Measurements from ENCODE around the gene NARF.

DNA sequence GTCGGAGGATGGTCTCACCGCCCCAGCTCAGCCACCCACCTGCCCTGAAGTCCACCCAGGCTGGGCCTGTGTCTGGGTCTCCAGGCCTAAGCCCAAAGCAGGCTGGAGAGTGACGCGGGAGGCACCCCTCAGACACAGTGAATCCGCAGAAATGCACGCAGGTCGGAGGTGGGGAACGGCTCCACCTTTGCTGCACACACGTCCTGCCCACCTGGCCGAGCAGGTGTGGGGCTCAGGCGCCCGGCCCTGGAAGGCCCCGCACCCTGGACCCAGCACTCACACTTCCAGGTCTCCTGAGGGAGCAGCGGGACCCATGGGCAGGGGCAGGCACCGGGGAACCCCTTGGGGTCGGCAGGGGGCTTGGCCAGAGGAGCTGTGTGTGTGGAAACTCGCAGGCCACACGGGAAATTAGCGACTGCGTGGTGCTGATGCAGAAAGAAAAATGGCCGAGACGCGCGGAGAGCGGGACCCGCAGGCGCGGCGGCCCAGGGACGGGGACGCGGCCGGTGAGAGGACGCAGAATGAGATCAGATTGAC is 18.6 kb upstream of the NARF start:
- TF ChIP-seq, protein P1, sequence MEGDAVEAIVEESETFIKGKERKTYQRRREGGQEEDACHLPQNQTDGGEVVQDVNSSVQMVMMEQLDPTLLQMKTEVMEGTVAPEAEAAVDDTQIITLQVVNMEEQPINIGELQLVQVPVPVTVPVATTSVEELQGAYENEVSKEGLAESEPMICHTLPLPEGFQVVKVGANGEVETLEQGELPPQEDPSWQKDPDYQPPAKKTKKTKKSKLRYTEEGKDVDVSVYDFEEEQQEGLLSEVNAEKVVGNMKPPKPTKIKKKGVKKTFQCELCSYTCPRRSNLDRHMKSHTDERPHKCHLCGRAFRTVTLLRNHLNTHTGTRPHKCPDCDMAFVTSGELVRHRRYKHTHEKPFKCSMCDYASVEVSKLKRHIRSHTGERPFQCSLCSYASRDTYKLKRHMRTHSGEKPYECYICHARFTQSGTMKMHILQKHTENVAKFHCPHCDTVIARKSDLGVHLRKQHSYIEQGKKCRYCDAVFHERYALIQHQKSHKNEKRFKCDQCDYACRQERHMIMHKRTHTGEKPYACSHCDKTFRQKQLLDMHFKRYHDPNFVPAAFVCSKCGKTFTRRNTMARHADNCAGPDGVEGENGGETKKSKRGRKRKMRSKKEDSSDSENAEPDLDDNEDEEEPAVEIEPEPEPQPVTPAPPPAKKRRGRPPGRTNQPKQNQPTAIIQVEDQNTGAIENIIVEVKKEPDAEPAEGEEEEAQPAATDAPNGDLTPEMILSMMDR (IDR thresholded peaks at IDR 0.05; ENCODE audit: low read depth, low read length, poor library complexity, severe bottlenecking) = no peak
- TF ChIP-seq EZH2phosphoT487 (IDR thresholded peaks at IDR 0.05; ENCODE audit: borderline replicate concordance, low read length) = no peak

Data from DOHH2 (cell line).